Measurements from ENCODE around the gene ACADVL. TPM values are rescaled to one million over a fixed set of nuclear protein-coding genes. Genes with fewer than 3 reads are reported as not detected.
A peak's percentile ranks its signal among the peaks of the same experiment; 100 is the strongest.

ACADVL gene
- total RNA-seq, 6 experiments from 2014 or later, result 640 to 1,849 (median 1,071) TPM

DNA sequence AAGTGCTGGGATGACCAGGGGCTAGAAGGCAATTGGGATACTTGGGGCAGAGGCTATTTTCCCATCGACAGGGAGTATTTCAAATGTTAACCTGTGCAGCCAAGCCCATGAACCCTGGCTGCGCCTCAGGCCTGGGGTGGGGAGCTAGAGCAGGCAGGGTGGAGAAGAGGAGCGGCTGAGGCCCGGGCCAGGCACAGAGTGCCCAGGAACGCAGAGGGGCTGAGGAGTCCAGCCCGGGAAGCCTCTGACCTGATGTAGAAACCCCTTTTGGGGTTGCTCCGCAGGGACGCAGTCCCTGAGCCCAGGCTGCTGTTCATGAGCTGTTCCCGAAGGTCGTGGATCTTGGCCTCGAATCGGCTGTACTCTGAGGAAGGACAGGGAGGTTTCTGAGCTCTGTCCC, 23.8 kb upstream of the ACADVL start:
- Histone ChIP-seq H3K36me3 (no peaks in the 10 kb centered on the region), H3K9me3 (no peaks in the 10 kb centered on the region), H3K4me1 (no peaks in the 10 kb centered on the region), H3K4me3 (no peak overlapping the region), H3K27ac (no peak overlapping the region), H3K27me3 (no peaks in the 10 kb centered on the region)
- no peak for ATAC-seq
- WGBS (ENCODE audit: insufficient coverage, low coverage, low lambda C conversion rate, missing lambda C conversion rate), result 60% methylated on average over 1 of the region's 12 CpGs
- intact Hi-C loops (cut with DNase I), result no loop called here
- TF ChIP-seq, protein P1, sequence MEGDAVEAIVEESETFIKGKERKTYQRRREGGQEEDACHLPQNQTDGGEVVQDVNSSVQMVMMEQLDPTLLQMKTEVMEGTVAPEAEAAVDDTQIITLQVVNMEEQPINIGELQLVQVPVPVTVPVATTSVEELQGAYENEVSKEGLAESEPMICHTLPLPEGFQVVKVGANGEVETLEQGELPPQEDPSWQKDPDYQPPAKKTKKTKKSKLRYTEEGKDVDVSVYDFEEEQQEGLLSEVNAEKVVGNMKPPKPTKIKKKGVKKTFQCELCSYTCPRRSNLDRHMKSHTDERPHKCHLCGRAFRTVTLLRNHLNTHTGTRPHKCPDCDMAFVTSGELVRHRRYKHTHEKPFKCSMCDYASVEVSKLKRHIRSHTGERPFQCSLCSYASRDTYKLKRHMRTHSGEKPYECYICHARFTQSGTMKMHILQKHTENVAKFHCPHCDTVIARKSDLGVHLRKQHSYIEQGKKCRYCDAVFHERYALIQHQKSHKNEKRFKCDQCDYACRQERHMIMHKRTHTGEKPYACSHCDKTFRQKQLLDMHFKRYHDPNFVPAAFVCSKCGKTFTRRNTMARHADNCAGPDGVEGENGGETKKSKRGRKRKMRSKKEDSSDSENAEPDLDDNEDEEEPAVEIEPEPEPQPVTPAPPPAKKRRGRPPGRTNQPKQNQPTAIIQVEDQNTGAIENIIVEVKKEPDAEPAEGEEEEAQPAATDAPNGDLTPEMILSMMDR (IDR thresholded peaks at IDR 0.05), result no peak
- no peak for TF ChIP-seq POLR2A (IDR thresholded peaks at IDR 0.05)
- peak in 1 of 3 donors; percentile 17 for DNase-seq

DNA sequence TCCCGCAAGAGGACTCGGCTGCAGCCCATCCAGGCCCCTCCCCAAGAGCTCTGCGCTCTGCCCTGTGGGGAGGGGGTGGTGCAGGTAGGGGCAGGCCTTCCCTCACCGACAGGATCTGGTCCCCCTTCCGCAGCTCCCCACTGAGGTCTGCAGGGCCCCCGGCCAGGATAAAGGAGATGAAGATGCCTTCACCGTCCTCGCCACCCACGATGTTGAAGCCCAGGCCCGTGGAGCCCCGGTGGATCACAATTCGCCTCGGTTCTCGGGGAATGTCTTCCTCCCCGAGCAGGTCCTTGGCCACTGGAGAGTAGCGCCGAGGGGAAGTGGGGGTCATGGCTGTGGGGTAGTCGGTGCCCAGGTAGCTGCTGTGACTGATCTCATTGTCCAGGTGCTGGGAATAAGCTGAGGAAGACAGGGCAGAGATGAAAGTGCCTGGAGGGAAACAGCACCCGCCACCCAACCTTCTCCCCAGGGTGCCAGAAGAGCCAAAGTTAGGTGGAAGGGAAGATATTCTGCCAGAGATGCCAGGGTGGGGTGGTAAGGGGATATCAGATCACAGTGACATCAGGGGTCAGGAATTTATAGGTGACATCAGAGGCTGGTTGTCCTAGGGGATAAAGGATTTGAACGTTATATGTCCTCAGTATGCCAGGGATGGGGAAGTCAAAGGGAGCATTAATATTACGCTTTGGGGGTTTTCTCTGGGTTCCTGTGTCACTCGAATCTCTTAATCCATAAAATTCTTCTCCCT, 22.9 kb upstream of the ACADVL start:
- no peak for TF ChIP-seq POLR2A (IDR thresholded peaks at IDR 0.05)
- TF ChIP-seq, protein P1 (IDR thresholded peaks at IDR 0.05), result no peak
- no peak overlapping the region for H3K4me3 ChIP-seq
- intact Hi-C loops (cut with DNase I), result no loop called here
- H3K27ac ChIP-seq, result no peak overlapping the region
- H3K27me3 ChIP-seq, result no peaks in the 10 kb centered on the region
- 89% methylated on average over 6 of the region's 22 CpGs for WGBS (ENCODE audit: insufficient coverage, low coverage, low lambda C conversion rate, missing lambda C conversion rate)
- H3K4me1 ChIP-seq, result no peaks in the 10 kb centered on the region
- no peaks in the 10 kb centered on the region for H3K36me3 ChIP-seq
- DNase-seq (peak in 2 of 3 donors; percentile 40 to 43), ATAC-seq (no peak)
- H3K9me3 ChIP-seq, result no peaks in the 10 kb centered on the region

DNA sequence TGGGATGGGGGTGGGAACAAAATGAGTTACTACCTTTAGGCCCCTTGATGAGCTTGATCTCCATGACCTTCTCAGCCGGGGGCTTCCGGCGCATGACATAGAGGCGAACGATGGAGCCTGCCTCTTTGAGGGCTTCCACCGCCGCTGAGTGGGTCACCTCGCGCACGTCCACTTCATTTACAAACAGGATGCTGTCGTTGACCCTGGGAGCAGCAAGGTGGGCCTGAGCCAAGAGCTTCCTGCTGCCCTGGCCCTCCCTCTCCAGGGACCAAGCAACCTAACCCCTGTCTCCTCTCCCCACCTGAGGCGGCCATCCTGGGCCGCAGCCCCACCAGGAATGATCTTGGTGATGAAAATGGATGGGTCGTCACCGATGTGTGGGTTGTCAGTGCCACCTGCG, 16.3 kb upstream of the ACADVL start:
- 100% methylated on average over 3 of the region's 16 CpGs for WGBS (ENCODE audit: insufficient coverage, low coverage, low lambda C conversion rate, missing lambda C conversion rate)
- ATAC-seq (no peak), DNase-seq (no peak)
- intact Hi-C loops (cut with DNase I), result no loop called here
- Histone ChIP-seq H3K36me3 (peaks cover 0 to 5% (median 0%) of the 10 kb centered on the region in 4 donors), H3K4me1 (peaks cover 0 to 5% (median 0%) of the 10 kb centered on the region in 4 donors), H3K9me3 (no peaks in the 10 kb centered on the region), H3K4me3 (no peak overlapping the region), H3K27ac (no peak overlapping the region), H3K27me3 (no peaks in the 10 kb centered on the region)
- TF ChIP-seq POLR2A (IDR thresholded peaks at IDR 0.05), result no peak
- TF ChIP-seq, protein P1 (IDR thresholded peaks at IDR 0.05), result no peak

DNA sequence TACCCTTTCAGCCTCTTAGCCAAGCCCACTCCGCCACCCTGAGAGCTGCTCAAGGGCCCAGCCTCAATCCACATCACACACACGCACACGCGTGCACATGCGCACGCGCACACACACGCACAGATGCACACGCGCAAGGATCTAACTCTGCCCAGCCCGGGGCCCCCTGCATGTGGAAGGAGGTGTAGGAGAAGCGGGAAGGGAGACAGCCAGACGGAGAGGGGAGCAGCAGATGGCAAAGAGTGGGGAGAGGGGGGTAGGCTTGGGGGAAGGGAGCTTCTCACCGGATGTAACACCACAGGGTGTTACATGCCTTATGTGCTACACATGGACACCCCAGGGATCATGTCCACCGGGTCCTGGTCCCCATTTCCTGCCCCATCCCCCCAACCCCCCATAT, 15.4 kb upstream of the ACADVL start:
- DNase-seq, result peak in 1 of 3 donors; percentile 45
- Histone ChIP-seq H3K9me3 (no peaks in the 10 kb centered on the region), H3K27me3 (no peaks in the 10 kb centered on the region), H3K27ac (no peak overlapping the region), H3K4me3 (no peak overlapping the region), H3K36me3 (peaks cover 0 to 5% (median 0%) of the 10 kb centered on the region in 4 donors), H3K4me1 (peaks cover 0 to 5% (median 0%) of the 10 kb centered on the region in 4 donors)
- peak in 1 of 4 donors; percentile 3 for ATAC-seq
- TF ChIP-seq, protein P1 (IDR thresholded peaks at IDR 0.05), result no peak
- TF ChIP-seq POLR2A (IDR thresholded peaks at IDR 0.05), result no peak
- 100% methylated on average over 1 of the region's 15 CpGs for WGBS (ENCODE audit: insufficient coverage, low coverage, low lambda C conversion rate, missing lambda C conversion rate)
- intact Hi-C loops (cut with DNase I), result no loop called here

Data from right lobe of liver (tissue), 6 donors.